Raji (cell line): ENCODE data around the gene HS1BP3.

Source experiments
- POLR2A ChIP-seq: IDR thresholded peaks from 2 replicates; pipeline ENCODE4 v1.6.1; 2011; ENCODE audit warnings: low read depth, low read length, control low read depth; ENCODE audit not compliant: insufficient read depth

The HS1BP3 gene, protein sequence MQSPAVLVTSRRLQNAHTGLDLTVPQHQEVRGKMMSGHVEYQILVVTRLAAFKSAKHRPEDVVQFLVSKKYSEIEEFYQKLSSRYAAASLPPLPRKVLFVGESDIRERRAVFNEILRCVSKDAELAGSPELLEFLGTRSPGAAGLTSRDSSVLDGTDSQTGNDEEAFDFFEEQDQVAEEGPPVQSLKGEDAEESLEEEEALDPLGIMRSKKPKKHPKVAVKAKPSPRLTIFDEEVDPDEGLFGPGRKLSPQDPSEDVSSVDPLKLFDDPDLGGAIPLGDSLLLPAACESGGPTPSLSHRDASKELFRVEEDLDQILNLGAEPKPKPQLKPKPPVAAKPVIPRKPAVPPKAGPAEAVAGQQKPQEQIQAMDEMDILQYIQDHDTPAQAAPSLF

GRCh38 chr2:20650877-20651730, at the start of gene HS1BP3:
Gene HS1BP3, minus strand, starts transcription at chr2:20651098. Its CDS starts 35 bp downstream, at chr2:20651063.
- peak; percentile 83 for TF ChIP-seq POLR2A

GRCh38 chr2:20698916-20699613, 48.2 kb upstream of the HS1BP3 start:
- no peak for TF ChIP-seq POLR2A

GRCh38 chr2:20697322-20697934, 46.5 kb upstream of the HS1BP3 start:
- TF ChIP-seq POLR2A, result no peak

DNA sequence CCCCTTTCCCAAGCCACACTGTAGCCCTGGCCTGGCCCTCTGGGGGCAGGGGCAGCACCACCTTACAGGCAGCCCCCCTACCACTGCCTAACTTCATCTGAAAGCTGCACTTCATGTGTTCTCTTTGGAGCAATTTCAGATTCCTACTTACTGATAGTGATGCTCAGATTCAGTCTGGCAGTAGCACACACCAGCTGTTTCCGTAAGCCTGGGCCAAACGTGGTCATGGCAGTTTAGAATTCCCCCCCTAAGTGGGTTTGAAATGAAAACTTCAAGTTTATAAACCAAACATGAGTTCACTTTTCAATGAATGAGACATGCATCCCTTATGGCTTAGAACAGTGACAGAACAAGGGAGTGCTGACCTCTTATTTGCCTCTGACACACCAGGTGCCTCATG, 45.5 kb upstream of the HS1BP3 start:
- TF ChIP-seq POLR2A, result no peak

DNA sequence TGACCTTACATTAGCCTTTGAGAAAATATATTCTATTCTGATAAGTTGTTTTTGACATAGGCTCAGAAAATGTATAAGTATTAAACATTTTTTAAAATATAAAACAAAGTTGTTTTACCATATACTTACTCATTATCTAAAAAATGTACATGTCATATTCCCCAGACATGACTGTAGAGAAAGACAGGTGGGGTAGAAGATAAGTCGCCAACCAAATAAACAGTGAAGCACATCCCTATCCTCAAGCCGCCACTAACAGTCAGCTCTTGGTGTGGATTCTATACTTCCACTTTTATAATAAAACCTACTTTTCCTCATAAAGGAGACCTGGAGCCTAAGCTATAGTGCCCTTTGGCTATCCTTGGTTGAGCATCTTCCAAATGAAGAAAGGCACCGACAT, 42.4 kb upstream of the HS1BP3 start:
- no peak for TF ChIP-seq POLR2A

DNA sequence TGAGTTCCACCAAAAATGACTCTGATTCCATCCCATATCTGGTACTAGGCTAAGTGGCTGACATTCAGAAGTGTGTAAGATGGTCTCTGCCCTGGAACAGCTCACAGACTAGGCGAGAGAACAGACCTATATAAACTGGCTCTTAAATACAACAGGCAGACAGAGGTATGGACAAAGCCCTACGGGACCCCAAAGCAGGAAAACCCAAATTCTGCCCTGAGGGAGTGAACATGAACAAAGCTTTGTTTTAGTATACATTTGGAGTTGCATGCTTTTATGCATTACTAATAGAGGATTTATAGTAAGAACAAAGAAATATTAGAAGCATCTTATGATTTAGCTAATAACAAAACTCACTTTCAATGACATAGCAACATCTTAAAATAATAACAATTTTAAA, 41.2 kb upstream of the HS1BP3 start:
- TF ChIP-seq POLR2A, result no peak

- no peak for TF ChIP-seq POLR2A
Measured at GRCh38 chr2:20691076-20691734, 40.3 kb upstream of the HS1BP3 start.

DNA sequence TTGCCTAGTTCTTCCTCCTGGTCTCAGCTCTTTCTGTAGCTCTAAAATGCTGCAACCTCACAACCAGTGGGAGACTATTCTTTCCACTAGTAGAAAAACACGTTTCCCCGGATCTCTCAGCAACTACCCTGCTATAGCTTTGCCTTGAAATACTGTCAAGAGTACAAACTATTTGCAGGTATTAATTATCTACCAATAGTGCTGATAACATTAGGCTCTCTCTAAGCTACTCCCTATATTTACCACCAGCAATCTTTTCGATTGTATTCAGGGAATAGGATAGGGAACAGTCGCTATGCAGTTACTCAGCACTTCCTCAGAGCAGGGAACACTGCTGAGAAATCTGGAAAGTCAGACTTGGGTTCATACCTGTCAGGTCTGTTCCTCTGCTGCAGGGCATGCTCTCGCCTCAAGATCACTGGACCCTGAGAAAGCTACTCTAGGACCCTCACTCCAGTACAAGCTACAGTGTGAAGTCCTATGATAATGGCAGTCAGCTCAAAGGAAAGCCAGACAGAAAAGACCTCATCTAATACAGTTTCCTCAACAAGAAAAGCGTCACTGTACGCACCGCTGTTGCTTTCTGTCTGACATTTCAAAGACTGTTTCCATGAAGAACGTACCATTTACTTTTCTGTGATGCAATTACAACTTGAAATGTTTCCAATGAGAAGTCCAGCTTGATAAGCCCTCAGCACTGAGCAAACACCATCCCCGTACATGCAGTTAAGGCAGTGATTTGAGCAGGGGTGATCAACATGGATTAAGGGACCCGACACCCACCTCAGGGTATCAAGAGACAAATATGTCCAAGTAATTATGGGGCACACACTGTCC, 38.7 kb upstream of the HS1BP3 start:
- no peak for TF ChIP-seq POLR2A

DNA sequence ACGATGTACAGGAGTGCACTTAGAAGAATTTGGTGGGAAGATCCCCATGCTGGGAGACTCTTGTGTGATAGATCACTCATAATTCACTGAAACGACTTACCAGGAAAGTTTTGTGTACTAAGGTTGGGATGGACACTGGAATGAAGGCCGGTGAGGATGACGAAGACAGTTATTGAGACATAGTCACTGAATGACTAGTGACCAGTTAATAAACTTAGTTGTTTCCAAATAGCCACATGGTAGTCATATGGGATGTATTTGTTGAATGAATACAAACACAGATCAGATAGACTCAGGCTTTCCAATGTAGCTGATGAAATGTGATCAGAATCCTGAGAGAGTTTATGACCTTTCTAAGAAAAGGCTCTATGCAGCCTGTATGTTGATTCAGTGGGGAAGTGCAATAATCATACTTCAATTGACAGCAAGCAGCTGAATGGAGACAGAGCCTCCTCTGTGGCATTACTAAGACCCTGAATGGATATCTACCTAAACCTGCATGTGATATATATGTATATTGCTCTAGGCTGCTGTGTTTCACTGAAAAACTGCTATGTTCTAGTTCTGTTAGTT, 36.4 kb upstream of the HS1BP3 start:
- TF ChIP-seq POLR2A, result no peak

GRCh38 chr2:20684581-20685063, 33.7 kb upstream of the HS1BP3 start:
- TF ChIP-seq POLR2A, result no peak

DNA sequence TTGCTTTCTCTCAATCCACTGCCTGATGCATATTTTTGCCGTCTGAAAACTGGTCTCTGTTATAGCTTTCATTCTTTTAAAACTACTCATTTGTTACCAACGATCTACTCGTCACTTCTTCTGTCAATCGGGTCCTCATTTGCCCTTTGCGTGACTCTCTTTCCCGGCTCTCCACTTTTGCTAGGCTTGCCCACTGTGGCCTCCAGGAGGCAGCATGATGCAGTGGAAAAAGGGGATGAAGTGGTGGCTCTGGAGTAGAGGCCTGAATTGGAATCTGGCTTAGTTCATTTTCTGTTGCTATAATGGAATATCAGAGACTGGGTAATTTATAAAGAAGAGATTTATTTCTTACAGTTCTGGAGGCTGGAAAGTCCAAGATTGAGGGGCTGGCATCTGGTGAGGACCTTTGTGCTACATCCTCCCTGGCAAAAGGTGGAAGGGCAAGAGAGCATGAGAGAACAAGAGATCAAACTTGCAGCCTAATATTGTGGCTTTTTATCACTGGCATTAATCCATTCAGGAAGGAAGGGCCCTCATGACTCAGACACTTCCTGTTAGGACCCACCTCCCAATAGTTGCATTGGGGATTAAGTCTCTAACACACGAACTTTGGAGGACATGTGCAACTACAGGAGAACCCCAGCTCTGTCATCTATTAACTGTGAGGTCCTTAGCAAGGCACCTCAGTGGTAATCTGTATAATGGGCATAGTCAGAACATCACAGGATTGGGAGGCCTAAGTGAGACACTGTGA, 31.4 kb upstream of the HS1BP3 start:
- TF ChIP-seq POLR2A, result no peak

DNA sequence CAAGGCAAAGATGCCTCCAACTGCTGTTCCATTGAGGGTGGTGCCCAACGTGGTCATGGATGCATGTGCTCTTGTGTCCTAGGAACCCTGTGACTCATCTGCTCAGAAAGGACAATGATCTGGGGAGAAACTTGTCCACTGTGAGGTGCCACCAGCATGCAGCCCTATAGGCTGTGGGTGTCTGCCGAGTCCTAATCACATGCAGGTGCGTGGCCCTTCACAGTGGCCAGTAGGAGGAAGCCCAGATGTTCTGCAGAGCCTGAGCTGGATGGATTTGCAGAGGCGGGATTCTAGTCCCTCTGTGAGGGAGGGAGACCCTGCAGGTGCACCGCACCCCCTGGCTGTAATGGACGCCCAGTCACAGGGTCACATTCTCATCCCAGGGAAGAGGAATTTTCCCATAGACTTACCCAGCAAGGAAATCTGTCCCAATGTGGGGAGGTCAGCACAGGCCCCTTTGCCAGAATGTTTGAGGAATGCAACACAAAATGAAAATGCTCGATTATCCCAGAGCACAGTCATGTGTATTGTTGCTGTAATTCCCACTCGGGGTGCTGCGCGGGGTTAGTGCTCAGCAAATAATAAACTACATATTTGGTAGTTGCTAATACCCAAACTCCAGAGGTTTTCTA, 30.0 kb upstream of the HS1BP3 start:
- TF ChIP-seq POLR2A, result no peak
